ENCODE data around the gene PDF.

Gene PDF, protein sequence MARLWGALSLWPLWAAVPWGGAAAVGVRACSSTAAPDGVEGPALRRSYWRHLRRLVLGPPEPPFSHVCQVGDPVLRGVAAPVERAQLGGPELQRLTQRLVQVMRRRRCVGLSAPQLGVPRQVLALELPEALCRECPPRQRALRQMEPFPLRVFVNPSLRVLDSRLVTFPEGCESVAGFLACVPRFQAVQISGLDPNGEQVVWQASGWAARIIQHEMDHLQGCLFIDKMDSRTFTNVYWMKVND

DNA sequence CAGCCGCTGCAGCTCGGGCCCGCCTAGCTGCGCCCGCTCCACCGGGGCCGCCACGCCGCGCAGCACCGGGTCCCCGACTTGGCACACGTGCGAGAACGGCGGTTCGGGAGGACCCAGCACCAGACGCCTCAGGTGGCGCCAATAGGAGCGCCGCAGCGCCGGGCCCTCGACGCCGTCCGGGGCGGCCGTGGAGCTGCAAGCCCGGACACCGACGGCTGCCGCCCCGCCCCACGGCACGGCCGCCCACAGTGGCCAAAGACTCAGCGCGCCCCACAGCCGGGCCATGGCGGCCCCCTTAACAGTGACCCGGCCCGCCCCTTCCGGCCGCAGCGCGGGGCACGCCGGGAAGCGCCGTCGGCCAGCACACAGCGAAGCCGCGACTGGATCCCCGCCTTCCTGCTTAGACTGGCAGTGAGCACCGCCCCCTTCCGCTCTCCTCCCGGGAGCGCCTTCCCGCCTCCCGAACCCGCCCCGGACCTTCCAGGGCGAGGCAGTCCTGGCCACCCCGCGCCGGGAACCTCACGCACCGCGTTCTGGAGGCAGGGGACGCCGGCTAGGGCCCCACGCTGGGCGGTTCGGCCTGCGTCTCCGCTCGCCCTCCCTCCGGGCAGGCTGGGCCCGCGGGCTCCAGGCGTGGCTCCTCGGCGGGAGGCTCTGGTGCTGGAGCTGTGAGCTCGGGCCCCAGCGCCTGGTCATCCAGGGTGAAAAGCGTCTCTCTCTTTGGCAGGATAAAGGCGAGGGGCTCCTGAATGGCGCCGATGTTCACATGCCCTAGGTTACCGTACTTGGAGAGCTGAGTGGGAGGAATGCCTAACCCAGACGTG is at the start of gene PDF:
PDF (minus strand) TSS at position 303 of the 824 bp plus-strand sequence; CDS start at position 285, 18 bp downstream.
- Histone ChIP-seq H3K27ac (peak within 1 kb of the TSS; percentile 74 to 92), H3K4me3 (peak within 1 kb of the TSS; percentile 84)
- TF ChIP-seq CTCF (IDR thresholded peaks at IDR 0.05), result no peak
- DNase-seq (ENCODE audit: low spot score), result peak; percentile 95

DNA sequence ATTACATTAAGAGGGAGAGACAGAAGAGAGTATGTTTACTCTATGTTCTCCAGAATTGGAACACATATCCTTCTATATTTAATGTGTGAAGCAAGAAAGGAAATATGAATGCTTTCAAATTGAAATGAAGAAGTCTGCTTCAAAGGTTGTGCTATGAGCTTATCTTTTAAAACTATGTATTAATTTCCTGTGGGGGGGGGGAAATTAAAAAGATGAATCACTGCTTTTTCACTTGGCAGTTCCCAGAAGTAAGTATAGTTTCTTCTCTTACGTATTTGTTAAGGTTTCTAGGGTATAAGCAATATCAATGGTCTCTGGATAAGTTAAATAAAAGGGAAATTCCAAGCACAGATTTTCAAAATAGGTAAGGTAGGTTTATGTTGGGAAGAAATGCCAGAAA is 48.4 kb upstream of the PDF start:
- H3K4me3 ChIP-seq, result no peak overlapping the region
- TF ChIP-seq CTCF (IDR thresholded peaks at IDR 0.05), result no peak
- no peak for DNase-seq (ENCODE audit: low spot score)
- no peak overlapping the region for H3K27ac ChIP-seq

GRCh38 chr16:69378036-69378435 is 47.6 kb upstream of the PDF start:
- Histone ChIP-seq H3K4me3 (no peak overlapping the region), H3K27ac (no peak overlapping the region)
- no peak for DNase-seq (ENCODE audit: low spot score)
- no peak for TF ChIP-seq CTCF (IDR thresholded peaks at IDR 0.05)

DNA sequence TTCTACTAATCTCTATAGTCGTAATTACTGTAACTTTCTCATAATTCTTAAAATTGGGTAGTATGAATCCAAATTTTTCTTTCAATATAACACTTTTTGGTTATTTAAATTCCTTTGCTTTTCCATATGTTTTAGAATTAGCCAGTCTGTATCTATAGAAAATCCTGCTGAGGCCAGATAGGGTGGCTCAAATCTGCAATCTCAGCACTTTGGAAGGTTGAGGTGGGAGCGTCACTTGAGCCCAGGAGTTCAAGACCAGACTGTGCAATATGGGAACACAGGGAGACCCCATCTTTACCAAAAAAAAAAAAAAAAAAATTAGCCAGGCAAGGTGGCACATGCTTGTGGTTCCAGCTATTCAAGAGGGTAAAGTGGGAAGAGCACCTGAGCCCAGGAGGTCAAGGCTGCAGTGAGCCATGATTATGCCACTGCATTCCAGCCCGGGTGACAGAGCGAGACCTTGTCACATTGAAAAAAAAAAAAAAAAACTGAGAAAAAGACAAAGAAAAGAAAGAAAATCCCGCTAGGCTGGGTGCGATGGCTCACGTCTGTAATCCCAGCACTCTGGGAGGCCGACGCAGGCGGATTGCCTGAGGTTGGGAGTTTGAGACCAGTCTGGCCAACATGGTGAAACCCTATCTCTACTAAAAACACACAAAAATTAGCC is 46.1 kb upstream of the PDF start:
- H3K4me3 ChIP-seq, result no peak overlapping the region
- no peak for DNase-seq (ENCODE audit: low spot score)
- no peak overlapping the region for H3K27ac ChIP-seq
- no peak for TF ChIP-seq CTCF (IDR thresholded peaks at IDR 0.05)

- Histone ChIP-seq H3K27ac (no peak overlapping the region), H3K4me3 (no peak overlapping the region)
- TF ChIP-seq CTCF (IDR thresholded peaks at IDR 0.05), result no peak
- no peak for DNase-seq (ENCODE audit: low spot score)
Measured at GRCh38 chr16:69373019-69373418, 42.6 kb upstream of the PDF start.

- Histone ChIP-seq H3K27ac (no peak overlapping the region), H3K4me3 (no peak overlapping the region)
- peak; percentile 40 for DNase-seq (ENCODE audit: low spot score)
- no peak for TF ChIP-seq CTCF (IDR thresholded peaks at IDR 0.05)
Measured at GRCh38 chr16:69371564-69371963, 41.2 kb upstream of the PDF start.

All from coronary artery (tissue), 2 donors.